GM18951 (cell line): ENCODE results near the gene CD6.

Source experiments
- POLR2A ChIP-seq: IDR thresholded peaks from 4 replicates; pipeline ENCODE4 v1.6.1; 2011; ENCODE audit warnings: mild to moderate bottlenecking; ENCODE audit not compliant: insufficient read length, insufficient read depth; ENCODE audit errors: extremely low read depth
- in situ Hi-C: fragments of 300-500 bp; cut with MboI; formaldehyde crosslinking; loops from one replicate; pipeline ENCODE4 v1.12.0; 2022; ENCODE audit warnings: low sequenced_read_pairs, mixed read lengths, inconsistent platforms; ENCODE audit not compliant: unreplicated experiment

CD6 gene

DNA sequence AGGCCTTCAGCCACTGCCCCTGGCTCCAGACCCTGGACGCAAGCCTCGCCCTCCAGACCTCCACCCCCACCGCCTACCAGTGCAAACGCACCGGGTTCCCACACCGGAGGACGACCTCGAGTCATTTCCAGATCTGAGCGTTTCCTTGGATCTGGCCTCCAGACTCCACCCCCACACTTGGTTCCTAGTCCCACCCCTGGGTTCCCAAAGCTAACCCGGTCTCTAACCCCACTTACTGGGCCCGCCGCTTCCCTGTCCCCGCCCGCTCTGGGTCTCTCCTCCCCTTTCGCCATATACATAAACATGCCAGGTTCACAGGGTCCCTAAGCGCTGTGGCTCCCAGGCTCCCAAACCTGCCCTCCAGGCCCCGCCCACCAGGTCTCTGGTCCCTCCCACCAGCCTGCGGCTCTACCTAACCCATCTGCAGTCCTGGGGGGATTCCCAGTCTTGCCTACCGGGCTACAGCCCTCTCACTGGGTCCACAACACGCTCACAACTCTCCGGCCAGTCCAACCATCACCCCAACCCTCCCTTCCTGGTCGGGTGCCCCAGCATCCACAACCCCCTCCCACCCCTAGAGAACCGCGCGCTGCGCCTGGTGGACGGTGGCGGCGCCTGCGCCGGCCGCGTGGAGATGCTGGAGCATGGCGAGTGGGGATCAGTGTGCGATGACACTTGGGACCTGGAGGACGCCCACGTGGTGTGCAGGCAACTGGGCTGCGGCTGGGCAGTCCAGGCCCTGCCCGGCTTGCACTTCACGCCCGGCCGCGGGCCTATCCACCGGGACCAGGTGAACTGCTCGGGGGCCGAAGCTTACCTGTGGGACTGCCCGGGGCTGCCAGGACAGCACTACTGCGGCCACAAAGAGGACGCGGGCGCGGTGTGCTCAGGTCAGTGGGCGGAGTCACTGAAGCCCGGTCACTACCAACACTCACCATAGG is 36.7 kb downstream of the CD6 start:
- TF ChIP-seq POLR2A = no peak
- in situ Hi-C loops = no loop called here

DNA sequence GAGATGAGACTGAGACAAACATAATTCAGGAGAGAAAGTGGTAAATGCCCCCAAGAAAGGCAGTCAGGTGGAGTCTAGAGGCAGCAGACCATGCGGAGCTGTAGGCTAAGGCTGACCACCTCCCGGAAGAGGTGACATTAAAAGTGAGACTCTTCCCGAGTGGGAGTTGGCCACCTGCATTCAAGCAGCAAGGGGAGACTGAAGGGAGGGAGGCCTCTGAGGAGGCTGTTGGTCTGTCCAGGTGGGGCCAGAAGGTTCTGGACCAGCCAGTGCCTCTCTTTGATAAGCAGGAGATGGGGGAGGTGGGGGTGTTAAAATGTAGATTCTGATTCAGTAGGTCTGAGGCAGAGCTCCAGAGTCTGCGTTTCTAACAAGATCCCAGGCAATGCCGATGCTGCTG is 37.5 kb downstream of the CD6 start:
- no peak for TF ChIP-seq POLR2A
- in situ Hi-C loops = no loop called here

DNA sequence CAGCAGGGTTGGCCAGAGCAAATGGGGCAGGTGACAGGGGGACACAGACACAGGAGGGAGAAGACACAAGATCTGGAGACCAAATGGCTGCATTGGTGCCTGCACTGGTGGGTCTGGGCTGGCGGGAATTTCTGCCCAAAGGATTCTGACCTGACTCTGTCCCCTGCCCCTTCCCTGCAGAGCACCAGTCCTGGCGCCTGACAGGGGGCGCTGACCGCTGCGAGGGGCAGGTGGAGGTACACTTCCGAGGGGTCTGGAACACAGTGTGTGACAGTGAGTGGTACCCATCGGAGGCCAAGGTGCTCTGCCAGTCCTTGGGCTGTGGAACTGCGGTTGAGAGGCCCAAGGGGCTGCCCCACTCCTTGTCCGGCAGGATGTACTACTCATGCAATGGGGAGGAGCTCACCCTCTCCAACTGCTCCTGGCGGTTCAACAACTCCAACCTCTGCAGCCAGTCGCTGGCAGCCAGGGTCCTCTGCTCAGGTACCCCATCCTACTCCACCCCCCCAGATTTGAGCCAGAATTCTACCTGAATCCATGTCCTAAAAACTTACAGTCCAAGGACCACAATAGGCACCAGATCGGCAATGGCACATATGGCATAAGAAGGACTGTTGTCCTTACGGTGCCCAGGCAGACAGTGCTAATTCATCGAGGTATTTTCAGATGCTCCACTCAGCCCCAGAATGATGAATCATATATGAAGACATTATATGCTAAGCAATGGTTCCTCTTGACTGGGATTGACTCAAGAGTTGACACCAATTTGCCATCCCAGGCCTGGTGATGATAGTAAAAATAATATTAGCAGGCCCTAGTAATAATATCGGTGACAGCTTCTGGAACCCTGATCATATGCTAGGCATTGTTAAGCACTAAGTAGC is 38.2 kb downstream of the CD6 start:
- in situ Hi-C loops = no loop called here
- TF ChIP-seq POLR2A = no peak

DNA sequence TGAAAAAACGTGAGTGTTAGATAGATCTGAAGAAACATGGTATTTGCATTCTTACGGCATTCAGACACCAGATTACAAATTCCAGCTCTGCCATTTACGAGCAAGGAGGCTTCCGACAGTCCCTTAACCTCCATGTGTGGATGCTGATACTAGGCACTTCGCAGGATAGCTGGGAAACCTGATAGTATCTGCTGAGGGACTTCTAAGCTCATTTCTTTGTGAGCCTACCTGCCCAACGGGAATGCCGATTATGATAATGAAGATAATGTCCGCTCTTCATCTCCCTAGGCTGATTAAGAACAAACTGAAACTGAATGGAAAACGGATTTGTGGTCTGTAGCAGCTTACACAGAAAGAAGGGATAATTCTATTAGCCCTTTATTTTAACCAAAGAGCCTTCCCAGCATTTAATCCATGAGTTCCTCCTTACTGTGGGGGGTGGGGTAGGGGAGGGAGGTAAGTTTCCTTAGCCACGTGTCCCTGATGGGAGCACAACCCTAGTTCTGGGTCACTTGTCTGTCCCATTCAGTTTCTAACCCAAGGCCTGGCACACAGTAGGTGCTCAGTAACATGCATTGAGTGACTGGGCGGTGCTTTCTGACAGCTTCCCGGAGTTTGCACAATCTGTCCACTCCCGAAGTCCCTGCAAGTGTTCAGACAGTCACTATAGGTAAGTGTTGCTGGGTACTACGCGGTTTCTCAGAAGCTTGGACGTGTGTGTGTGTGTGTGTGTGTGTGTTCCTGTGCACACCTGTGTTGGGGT is 39.2 kb downstream of the CD6 start:
- TF ChIP-seq POLR2A = no peak
- in situ Hi-C loops = no loop called here

DNA sequence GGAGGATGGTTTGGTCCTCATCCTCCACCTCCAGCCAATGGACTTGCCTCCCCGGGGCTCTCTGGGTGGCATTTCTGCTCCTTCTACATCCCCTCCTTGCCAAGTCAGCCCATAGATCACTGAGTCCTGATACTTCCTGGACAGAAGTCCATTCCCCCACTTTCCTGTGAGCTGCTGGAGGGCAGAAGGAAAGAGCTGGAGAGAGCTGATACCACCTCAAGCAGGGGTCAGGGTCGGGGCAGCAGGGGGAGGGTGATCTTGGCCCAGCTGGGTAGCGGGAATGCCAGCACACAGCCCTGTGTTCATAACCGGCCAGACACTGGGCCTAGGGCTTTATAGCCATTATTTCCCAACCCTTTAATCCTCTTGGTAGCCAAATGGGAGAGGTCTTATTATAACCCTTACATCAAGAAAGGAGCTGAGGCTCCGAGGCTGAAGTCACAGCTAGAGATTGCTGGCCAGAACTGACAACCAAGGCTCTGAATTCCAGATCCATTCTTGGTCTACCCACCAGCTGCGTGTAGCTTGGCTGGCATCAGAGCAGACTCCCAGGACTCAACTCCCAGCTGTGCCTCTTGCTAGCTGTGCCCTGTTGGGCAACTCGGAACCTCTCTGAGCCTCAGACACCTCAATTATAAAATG is 39.9 kb downstream of the CD6 start:
- TF ChIP-seq POLR2A = no peak
- in situ Hi-C loops = no loop called here

DNA sequence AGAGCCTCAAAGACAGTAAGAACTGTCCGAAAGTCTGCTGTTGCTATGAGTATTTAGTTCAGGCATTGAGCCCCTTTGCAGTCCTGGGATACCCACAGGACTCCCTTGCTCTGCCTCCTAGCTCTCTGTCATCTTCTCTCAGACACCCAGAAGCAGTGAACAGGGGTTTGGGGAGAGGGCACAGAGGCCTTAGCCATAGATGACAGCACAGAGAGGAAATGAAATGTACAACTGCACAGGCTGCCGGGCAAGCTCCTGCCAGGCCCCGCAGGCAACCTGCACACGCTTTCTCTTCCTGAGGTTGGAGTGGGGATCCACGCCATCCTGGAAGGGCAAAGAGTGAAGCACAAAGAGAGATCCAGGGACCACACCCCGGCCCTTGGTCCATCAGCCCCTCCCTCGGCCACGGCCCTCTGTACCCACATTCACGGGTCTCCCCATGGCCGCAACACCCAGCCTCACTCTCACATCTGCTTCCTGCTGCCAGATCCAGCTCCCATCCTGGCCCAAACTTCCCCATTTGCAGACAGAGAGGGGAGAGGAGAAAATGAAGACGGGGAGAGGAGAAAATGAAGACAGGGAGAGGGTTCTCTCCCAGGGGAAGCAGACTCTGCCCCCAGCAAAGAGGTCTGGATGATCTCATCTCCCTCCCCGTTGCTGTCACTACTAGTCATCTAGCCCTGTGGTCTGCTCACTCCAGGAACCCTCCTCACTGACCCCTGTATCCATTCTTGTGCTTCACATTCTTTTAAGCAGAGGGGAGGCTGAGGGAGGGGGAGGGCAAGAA is 40.7 kb downstream of the CD6 start:
- in situ Hi-C loops = no loop called here
- TF ChIP-seq POLR2A = no peak

DNA sequence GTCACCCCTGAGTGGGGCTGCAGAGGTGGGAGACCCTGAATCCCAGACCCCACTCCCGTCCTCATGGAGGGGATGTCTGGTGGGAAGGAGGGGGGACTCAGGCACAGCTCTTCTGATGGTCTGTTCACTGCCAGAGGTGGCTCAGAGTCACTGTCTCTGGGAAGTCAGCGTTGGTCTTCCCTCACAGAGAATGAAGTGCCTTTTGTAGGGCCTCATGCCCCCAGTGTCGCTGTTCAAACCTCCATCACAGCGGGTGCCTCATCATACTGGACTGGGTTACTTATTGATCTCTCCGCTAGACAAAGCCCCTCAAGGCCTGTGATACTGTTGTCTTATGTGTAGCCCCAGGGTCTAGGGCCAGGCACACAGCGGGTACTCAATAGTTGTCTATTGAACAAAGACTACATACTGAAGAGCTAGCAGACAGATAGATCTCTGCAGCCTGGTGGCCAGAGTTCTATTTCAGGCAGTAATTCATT is 41.3 kb downstream of the CD6 start:
- in situ Hi-C loops = no loop called here
- TF ChIP-seq POLR2A = no peak

DNA sequence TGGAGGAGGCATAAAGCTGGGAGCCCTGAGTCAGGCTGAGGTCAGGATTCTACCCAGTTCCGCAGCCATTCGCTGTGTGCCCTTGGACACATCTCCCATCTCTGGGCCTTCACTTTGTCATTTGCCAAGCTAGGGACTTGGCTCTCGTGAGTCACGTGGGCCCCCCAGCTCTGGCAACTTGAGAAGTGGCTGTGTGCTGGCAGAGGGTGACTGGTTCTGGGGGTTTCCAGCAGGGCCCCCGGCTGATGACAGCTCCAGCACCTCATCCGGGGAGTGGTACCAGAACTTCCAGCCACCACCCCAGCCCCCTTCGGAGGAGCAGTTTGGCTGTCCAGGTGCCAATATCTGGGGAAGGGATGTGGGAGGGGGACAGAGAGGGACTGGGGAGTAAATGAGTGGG is 46.6 kb downstream of the CD6 start:
- in situ Hi-C loops = no loop called here
- TF ChIP-seq POLR2A = no peak

DNA sequence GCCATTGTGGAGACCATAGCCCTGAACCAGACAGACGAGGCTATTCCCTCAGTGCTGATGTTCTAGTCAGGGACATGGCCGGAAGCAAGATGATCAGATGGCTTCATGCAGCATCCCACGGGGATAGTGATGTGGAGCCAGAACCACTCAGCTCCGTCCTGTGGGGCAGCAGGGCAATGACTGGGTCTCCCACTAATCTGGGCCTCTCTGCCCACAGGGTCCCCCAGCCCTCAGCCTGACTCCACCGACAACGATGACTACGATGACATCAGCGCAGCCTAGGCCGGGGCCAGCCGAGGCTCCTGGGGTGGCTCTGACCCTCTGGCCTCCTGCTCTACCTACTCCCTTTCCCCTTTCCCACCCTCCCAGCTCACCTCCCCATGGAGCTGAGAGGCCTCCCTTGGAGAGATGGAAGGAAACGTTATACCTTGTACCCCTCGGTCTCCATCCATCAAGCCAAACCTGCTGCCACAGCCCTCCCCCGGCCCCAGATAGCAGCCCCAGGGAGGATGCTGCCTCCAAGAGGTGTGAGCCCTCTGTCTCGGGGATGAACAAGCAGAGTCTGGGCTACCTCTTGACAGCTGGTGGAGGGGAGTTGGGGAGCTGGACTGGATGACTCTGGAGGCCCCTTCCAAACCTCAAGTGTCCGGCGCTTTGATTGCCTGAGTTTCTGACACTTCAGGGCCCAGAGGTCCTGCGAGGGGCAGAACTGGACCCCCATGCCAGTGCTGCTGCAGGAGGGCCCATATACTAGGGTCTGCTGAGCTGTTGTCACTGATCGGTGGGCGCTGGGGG is 47.8 kb downstream of the CD6 start:
- in situ Hi-C loops = no loop called here
- no peak for TF ChIP-seq POLR2A

DNA sequence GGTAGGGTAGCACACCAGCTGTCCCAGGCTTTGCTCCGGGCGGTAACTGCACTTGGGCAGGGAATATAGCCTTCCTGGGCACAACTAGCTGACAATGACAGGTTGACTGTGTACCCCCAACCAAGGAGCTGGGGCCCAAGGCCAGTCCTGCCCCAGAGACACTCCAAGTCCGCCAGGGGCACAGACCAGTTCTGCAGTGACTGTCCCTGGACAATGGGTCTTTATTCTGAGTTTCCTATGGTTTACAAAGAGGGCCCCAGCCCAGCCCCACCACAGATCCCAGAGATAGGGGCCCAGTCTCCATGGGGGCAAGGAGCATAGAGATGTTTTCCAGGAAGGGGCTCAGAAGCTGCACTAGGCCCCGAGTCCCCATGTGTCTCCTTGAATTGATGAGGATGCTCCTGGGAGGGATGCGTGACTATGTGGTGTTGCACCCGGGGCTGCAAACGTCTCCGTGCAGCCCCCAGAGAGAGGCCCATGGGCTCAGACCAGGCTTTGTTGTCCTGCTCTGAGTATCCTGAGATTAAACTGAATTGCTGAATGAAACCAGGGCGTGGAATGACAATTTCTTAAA is 48.4 kb downstream of the CD6 start:
- in situ Hi-C loops = no loop called here
- TF ChIP-seq POLR2A = no peak

DNA sequence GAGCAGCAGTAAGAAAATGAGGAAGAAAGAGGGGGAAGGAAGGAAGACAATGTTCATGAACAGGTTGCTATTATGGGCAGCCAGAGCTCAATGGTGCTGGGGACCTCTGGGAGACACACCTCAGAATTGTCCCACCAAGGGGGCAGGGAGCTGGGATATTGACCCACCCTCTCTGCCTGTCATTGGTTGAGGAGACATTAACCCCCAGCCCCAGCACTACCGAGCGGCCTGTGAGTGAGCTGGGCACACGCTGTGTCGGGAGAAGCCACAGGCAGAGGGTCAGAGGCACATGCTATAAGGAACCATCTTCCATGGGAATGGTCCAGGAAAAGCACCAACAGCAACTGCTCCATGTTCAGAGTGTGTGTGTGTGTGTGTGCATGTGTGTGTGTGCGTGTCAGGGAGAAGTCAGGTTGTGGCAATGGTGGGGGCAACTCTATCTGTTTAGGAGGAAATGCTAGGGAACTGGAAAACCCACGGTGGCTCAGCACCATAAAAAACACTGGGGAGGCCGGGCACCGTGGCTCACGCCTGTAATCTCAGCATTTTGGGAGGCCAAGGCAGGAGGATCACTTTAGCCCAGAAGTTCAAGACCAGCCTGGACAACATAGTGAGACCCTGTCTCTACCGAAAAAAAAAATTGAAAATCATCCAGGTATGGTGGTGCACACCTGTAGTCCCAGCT is 49.2 kb downstream of the CD6 start:
- TF ChIP-seq POLR2A = no peak
- in situ Hi-C loops = no loop called here
